GM19043 (cell line): ENCODE data around the gene TMED4.
A peak's percentile ranks its signal among the peaks of the same experiment; 100 is the strongest.

ENCODE experiments used
- ATAC-seq: cut with Tn5 transposase; IDR thresholded peaks from one replicate; pipeline ENCODE4 v1.9.1; 2021; ENCODE audit warnings: low read depth; ENCODE audit not compliant: unreplicated experiment

Gene TMED4

GRCh38 chr7:44581879-44582603 lies at the start of gene TMED4:
TMED4 (minus strand) TSS chr7:44582231; CDS start chr7:44582206, 25 bp downstream.
- ATAC-seq: peak; percentile 87

DNA sequence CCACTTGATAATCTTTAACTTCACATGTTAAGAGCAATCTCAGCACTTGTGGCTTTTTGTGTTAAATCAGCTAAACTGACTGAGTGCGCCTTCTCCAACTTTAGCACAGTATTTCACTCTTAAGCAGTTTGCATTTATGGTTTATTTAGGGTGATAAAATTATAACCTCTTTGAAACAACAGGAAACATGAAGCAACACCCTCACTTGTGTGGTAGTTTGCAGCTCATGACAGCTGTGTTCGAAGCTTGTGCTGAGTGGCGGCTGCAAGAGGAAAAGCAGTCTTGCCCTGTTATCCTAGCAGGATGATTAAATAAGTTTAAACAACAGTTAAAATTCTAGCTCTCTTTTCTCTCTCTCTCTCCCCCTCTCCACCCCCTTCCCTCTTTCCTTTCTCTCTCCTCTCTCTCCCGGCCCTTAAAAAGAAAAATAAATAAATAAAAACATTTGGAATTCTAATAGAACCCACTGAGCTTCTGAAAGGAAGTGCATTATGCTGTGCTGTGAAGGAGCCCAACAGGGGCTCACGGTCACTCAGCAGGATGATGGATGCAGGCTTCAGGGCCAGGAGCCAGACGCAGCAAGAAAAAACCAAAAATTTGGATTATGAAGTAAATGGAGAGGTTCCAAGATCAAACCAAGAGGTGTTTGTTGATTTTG lies 49.6 kb upstream of the TMED4 start:
- ATAC-seq: no peak

DNA sequence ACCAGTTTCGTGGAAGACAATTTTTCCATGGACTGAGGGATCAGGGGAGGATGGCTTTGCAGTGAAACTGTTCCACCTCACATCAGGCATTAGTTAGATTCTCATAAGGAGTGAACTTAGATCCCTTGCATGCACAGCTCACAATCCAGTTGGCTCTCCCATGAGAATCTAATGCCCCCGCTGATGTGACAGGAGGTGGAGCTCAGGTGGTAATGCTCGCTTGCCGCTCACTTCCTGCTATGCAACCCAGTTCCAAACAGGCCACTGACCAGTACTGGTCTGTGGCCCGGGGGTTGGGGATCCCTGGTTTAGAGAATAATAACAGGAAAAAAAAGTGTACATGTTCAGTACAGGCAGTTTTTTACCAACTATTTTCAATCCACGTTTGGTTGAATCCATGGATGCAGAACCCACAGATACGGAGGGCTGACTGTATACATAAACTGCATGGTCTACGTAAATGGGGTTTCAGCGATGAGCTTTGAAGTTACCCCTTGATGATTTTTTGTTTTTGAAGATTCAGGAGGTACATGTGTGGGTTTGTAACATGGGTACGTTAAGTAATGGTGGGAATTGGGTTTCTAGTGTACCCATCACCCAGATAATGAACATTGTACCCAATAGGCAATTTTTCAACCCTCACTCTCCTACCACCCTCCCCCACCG lies 48.9 kb upstream of the TMED4 start:
- no peak for ATAC-seq

- ATAC-seq: no peak
Observed at GRCh38 chr7:44629829-44630522, 47.9 kb upstream of the TMED4 start.

DNA sequence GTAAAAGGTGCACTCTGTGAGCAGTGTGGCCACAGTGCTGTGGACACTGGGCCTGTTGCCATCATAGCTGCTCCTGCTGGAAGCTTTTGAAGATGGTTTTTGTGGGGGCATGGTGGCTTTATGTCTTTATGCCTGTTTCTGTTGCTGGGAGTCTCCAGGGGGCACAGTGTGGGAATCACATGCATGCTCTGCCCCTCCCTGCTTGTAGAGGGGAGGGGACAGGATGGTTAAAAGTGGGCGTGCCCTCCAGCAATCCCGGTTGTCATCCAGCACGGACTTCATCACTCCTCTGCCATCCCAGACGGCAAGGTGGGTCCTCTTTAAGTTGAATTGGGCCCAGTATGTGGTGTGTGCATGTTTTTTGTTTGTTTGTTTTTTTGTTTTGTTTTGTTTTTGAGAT lies 44.6 kb upstream of the TMED4 start:
- no peak for ATAC-seq

GRCh38 chr7:44625526-44626471 lies 43.8 kb upstream of the TMED4 start:
- ATAC-seq: no peak

DNA sequence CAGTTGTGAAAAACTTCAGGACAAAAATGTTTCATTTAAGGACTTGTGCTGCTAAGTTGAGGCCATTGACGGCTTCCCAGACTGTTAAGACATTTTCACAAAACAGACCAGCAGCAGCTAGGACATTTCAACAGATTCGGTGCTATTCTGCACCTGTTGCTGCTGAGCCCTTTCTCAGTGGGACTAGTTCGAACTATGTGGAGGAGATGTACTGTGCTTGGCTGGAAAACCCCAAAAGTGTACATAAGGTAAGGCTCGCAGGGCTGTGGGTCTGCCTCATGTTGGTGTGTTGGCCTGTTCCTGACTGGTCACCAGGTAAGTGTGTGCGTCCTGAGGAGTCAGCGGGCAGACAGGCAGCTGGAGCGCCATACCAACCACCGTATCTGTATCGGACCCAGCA lies 42.3 kb upstream of the TMED4 start:
- ATAC-seq: no peak

GRCh38 chr7:44622342-44623151 lies 40.5 kb upstream of the TMED4 start:
- ATAC-seq: peak; percentile 79

- ATAC-seq: no peak
Observed at GRCh38 chr7:44621750-44622103, 39.7 kb upstream of the TMED4 start.

- no peak for ATAC-seq
Observed at GRCh38 chr7:44621034-44621749, 39.2 kb upstream of the TMED4 start.

GRCh38 chr7:44618753-44619152 lies 36.7 kb upstream of the TMED4 start:
- no peak for ATAC-seq

DNA sequence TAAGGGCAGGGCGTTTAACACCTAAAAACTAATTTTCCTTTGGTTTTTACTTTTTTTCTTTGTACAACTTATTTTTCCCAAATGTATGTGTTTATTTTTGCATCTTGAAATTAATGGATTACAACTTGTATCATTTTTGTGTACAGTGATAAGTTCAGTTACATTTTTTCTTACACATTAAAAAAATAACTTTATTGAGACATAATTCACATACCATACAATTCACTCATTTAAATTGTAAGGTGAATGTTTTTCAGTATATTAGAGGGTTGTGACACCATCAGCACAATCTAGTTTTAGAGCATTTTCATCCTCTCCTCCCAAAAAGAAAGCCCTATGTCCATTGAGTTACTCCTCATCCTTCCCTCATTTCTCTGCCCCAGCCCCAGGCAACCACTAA lies 36.0 kb upstream of the TMED4 start:
- no peak for ATAC-seq

- no peak for ATAC-seq
Observed at GRCh38 chr7:44617225-44617890, 35.3 kb upstream of the TMED4 start.

DNA sequence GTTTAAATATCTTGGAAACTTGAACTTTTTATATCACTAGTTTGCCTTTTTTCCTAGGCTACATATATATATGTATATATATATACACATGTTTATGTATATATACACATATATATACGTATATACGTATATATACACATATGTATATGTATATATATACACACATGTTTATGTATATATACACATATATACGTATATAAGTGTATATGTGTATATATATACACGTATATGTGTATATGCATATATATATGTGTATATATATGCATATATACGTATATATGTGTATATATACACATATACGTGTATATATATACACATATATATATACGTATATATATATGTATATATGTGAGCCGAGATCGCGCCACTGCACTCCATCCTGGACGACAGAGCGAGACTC lies 34.5 kb upstream of the TMED4 start:
- ATAC-seq: no peak

DNA sequence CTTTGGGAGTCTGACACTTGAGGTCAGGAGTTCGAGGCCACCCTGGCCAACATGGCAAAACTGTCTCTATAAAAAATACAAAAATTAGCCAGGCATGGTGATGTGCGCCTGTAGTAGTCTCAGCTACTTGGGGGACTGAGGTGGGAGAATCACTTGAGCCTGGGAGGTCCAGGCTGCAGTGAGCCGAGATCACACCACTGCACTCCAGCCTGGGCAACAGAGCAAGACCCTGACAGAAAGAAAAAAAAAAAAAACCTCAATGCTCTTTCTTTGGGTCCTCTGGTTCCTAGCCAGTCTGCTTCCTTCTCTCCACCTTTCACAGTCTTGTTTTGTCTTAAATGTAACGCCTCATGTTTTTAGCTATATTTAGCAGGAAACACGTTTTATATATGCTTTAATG lies 33.8 kb upstream of the TMED4 start:
- no peak for ATAC-seq

GRCh38 chr7:44615149-44615611 lies 33.1 kb upstream of the TMED4 start:
- ATAC-seq: no peak

DNA sequence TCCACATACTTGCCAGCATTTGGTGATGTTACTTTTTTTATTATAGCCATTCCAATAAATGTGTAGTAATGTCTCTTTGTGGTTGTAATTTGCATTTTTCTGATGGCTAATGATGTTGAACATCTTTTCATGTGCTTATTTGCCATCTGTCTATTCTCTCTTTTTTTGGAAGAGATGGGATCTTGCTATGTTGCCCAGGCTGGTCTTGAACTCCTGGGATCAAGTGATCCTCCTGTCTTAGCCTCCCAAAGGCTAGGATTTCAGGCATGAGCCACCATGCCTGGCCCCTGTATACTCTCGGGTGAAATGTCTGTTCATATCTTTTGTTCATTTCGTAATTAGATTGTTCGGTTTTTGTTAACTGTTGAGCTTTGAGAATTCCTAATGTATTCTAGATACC lies 27.8 kb upstream of the TMED4 start:
- no peak for ATAC-seq
